NCI-H1436 (cell line): ENCODE results near the gene ERGIC1.

Experiments
- DNase-seq: peaks from one replicate; lab custom pipeline; 2025; lab: John Stamatoyannopoulos, UW

Gene ERGIC1

DNA sequence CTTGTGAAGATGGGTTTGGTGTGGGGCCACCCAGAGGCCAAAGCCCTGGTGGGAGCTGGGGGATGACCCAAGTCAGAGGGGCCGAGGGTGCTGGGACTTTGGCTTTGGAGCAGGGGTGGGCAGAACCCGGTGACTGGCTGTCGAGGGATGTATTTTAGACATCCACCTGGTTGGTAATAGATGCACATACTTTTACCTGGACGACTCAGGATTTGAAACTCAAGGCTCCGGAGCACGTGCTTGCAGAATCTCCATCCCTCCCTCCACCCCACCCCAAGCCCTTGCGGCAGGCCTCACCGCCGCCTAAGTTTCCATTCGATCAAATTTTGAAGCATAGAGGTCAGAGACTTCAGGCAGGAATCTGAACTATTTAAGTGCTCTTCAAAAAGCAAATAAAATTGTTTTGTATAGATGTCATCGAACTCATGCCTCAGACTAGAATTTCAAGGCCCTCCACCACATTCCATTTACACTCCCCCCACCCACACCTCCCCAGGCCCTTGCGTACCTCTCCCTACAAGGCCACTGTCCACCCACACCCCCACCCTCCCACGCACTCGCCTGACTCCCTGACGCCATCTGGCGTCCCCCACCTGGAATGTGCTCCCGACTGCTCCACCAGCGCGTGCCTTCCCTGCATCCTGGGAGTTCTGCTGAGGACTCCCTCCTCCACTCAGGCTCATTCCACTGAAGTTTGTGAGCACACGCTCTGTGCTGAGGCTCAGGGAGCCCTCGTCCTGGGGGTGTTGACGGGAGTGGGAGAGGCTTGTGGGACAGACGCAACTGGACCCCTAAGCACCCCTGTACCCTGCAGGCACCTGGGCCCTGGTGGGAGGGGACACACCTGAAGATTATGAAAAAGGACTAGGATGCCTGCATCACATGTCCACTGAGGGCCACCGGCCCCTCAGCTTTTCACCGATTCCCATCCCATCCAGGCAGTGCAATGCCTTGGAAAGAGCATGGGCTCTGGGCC, 68.7 kb downstream of the ERGIC1 start:
- no peak for DNase-seq

DNA sequence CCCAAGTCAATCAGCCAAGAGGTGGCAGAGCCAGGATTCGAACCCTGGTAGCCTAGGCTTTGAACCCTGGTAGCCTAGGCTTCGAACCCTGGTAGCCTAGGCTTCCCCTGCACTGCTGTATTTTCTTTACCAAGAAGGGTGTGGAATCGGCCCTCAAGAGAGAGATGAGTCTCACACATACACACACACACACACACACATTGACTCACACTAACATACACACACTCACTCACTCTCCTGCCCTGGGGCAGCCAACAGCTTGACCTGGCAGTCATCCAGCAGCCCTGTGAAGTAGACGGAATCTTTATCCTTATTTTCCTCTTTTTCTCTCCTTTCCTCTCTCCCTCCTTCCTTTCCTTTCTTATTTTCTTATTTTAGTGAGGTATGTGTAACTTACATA, 69.7 kb downstream of the ERGIC1 start:
- no peak for DNase-seq

DNA sequence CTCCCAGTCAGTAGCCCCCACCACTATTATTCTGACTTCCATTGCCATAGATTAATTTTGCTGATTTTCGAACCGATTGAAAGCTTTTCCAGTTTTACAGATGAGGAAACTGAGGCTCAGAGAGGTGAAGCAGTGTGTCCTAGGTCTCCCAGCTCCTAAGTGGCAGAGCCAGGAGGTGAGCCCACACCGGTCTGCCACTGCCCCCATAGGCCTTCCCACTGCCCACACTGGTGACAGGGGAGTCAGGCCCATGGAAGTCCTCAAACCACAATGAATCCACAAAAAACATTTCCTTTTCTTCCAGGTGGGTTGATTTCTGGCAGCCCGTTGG, 70.2 kb downstream of the ERGIC1 start:
- no peak for DNase-seq

DNA sequence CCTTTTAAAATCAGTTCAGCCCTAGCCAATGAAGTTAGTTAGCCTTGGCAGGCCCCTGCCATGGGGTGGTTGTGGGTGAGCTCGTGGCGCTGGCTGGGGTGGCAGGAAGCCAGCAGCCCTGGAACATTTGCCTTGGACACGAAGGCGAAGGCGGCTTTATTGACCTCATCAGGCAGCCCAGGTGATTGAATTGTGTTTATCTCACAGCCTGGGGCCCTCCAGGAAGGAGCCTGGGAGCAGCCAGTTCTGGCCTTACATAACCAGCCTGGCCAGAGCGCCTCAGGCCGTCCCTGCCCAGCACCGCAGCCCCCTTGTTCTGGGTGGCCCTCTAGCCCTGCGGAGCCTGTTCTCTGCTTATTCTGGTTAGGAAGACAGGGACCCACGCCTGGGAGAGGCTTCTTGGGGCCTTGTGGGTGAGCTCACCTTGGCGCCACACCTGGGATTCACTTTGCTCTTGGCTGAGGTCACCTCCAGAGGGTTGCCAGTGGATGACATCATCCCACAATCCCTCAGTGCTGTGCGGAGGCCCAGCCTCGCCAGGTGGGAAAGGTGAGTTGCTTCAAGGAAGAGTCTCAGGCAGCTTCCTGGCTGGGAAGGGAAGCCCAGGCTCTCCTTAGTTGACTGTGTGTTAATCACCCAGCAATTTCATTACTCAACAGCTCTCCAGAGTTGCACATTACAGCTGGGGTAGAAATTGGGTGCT, 70.7 kb downstream of the ERGIC1 start:
- no peak for DNase-seq

DNA sequence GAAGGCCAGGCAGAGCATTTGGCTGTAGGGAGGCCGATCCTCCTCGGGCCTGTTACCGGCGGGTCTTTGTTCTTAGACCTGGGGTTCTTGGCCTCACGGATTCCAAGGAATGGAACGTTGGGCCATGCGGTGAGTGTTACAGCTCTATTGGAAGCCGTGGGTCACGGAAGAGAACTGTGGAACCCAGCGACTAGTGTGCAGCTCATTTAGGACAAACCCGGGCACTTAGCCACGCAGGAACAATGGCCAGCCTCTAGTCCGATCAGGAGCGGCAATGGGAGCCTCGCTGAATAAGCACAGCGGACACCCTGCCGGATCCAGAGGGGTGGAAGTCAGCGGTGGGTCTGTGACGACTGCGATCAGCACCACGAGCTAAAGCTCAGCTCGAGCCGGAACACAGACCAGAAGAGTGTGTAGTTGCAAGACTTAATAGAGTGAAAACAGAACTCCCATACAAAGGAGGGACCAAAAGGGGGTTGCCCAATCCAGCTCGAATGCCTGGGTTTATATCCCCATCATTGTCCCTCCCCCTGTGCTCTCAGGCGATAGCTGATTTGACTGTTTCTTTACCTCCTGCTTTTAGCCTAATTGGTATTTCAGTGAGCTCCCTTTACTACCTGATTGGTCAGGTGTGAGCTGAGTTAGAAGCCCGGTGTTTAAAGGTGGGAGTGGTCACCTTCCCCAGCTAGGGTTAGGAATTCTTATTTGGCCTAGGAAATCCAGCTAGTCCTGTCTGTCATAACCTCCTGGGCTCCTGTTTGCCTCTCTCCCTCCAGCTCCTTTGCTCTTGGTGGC, 71.5 kb downstream of the ERGIC1 start:
- DNase-seq, result no peak

DNA sequence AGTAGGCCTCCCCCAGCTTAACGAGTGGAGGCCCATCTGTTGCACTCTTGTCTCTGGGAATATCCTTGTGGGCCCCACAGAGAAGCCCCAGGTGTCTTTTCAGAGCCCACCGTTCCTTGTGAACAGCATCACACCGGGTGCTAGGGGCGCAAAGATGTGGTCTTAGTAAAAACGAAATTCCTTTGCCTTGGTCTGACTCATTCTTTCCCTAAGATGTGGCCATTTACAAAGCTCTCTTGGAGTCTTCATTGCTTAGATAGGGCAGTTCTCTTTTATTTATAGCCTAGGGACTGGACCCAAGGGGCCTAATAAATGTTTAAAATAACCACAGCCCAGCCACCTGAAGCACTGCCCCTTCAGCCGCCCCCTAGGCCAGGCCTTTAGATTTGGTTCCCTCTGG, 72.4 kb downstream of the ERGIC1 start:
- DNase-seq, result no peak

DNA sequence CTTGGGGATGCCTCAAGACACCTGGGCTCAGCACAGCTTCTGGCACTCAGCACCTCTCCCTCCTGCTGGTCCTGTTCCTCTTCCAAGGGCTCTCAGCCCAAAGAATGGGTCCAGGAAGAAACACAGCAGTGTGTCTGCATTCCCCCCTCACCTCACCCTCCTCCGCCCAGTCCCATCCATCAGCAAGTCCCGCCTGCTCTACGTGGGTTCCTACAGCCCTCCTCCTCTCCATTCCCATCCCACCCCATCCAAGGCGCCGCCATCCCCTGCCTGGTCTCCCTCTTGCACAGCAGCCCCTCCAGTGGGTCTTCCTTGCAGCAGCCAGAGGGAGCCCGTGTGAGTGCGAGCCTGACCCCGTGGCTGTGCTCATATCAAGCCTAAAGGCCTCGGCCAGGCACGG, 72.8 kb downstream of the ERGIC1 start:
- DNase-seq, result no peak

DNA sequence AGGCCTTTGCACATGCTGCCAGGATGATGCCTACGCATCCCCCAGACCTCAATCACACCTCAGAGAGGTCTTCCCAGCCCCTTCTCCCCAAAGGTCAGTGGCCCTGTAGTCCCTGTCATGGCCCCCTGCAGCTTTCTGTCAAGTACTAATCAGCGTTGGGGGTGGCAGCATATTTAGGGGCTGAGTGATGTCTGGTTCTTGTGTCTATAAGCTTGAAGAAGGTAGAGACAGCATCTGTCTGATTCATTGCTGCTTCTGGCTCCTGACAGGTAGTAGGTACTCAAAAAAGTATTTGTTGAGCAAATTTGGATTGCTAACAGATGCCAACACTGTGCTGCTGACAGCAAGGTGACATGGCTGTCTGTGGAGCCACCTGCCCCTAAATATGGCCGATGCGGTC, 73.6 kb downstream of the ERGIC1 start:
- no peak for DNase-seq

DNA sequence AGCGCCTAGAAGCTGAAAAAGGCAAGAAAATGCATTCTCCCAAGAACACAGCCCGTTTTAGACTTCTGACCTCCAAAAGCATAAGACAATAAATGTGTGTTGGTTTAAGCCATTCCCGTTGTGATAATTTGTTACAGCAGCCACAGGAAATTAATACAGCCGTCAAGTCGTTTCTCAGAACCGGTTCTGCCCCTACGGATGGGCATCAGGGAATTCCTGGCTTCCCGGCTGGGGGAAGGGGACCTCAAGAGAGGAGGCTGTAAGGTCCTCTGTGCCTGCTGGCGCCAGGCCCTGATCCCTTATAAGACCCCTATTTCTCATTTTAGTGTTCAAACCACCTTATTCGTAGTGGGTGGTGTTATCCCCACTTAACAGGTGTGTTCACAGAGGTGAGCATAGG, 74.6 kb downstream of the ERGIC1 start:
- no peak for DNase-seq

DNA sequence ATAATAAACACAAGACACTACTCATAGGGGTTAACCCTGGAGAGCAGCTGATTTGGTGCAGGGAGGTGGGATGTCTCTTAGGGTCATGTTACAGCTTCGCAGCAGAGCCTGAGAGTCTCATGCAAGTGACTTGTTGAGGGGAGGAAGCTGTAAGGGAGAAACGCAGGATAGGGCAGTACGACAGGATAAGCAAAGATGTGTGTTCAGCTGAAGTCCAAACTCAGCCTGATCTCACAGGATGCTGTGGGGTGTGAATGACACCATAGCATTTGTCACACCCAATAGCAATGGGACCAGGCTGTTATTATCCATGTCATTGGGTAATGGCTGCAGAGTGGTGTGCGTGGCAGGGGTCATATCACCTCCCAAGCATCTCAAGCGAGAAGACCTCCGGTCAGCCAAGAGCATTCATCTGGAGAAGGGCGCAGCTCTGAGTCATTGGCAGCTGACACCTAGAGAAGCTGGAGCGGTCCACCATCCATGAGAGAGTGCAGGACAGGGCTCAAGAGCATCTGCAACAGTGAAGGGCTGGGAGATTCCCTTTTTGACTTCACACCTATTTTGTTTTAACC, 76.0 kb downstream of the ERGIC1 start:
- no peak for DNase-seq

DNA sequence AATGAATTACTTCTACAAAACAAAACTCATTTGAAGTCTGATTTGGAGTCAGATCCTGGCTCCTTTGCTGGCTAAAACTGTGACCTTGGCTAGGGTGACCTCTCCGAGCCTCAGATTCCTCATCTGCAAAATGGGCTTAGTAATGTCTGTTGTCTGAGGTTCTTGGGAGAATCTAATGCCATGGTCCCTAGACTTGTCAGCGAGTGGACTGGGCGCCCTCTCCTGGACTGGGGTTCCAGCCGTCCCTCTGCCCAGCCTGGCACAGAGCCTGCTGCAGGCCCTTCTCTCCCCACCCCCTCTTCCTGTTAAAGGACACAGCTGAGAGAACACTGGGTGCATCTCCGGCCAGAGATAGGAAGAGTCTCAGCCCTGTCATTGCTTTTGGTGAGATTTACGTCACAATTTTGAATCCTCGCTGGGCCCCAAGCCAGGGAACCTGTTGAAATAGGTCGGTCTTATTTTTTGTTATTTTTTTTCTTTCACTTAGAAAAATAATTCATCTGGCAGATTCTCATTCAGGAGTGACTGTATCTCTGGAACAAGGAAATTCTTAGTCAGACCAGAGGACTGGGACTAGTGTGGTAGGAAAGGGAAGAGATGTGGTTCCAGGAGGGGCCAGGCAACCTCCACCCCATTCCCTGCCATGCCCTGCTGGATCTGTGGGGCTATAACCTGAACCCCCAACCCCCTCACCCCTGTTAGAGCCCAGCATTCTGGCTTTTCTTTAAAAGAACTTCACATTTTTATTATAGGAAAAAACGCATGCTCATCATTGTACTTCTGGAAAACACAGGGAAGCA, 77.0 kb downstream of the ERGIC1 start:
- DNase-seq, result no peak

DNA sequence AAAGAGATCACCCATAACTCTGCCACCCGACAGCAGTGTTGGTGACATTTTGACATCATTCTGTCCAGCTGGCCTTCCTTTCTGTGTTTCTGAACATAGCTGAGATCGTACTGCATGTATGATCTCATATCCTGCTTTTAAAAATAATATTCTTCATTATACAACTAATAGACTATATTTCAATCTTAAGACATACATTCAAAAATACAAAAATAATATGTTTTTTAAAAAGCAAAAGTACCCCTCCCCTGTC, 77.5 kb downstream of the ERGIC1 start:
- DNase-seq, result no peak

DNA sequence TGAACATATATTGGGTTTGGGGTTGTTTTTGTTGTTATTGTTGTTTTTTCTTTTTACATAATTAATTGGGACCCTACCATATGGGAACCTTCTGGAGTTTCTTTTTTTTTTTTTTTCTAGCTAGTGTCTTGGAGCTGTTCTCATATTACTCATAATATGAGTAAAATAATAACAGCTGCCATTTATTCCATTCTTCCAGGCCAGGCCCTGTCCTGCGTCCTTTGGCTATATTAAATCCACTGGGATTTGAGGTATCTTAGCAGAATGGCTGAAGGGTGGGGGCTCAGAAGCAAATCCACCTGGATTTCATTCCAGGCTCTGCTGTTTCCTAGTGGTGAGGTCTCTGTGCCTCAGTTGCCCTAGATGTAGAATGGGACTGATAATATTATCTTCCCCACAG, 77.9 kb downstream of the ERGIC1 start:
- no peak for DNase-seq

DNA sequence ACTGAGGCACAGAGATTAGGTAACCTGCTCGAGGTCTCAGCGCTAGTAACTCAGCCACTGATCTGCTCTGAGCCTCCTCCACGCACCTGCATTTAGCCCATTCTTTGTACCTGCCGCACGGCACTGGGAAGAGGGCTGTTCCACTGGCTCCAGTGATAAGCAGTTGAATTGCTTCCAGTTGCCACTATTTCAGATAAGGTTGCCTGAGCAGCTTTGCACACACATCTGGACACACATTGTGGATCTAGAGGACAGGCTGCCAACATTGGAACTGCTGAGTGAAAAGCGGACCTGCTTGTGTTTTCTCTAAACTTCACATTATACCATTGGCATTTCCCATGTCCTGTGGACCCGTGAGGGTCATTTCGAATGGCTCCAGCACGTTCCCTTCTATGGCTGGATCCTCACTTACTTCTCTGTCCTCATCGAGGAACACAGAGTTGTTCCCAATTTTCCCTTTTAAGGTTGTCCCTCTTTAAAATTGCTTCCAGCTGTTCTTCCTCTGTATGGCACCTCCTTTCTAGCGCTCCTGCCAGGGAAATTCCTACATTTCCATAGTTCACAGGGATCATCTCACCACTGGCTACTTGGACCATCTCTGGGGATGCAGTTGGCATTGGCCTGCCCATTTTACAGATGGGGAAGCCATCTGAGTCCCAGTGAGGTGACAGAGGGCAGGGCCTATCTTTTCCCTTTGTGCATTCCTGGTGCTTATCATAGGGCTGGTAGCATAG, 79.2 kb downstream of the ERGIC1 start:
- no peak for DNase-seq

DNA sequence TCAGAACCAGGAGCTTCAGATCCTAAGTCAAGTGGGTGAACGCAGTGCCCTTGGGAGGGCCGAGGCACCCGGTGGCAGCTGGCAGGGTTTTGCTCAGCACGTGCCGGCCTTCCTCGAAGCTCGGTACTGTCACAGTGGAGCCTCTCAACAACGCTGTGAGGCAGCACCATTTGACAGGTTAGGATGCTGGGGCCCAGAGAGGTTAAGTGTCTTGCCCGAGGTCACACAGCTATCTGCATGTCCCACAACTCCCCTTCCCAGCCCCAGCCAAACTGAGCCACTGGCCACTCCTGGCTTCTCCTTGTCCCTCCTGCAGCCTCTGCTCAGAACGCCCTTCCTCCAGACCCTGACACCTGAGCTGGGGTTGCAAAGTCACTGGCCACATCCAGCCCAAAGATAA, 81.5 kb downstream of the ERGIC1 start:
- DNase-seq, result no peak

DNA sequence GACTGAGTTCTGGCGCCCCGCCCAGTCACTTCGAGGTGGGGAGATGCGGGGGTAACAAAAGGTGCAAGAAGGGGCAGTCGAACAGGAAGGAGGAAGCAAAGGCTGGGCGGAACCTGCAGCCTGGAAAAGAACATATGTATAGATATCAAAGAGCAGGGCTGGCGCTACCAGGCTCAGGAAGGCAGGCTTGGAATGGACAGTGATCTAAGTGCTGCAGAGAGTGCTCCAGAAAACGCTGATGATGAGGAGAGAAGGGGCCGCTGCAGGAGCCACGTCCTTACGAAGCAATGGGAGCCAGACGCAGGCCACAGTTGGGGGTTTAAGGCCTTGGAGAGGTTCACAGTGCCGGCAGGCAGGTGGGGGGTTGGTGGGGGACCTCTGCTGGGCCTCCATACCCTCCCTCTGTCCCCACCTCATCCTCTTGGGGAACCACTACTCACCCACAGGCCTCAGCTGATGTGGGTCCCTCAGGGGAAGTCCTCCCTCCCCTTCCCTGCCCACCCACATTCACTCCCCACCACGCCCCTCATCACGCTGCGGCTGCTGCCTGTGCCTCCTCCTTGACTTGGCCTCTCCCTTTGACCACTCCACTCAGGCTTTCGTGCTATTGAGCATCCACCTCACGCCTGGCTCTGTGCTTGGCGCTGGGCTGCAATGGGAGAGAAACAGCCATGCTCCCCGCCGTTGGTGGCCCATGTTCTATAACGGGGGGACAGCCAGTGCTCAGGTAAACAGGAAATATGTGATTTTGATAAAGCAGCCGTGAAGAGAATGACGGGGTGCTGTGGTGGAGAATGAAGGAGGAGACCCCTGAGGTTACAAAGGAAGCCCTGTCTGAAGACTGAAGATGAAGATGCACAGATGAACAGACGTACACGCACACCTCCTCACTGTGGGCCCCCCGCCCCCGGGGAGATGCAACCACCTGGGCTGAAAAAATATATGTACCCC, 84.6 kb downstream of the ERGIC1 start:
- DNase-seq, result no peak

DNA sequence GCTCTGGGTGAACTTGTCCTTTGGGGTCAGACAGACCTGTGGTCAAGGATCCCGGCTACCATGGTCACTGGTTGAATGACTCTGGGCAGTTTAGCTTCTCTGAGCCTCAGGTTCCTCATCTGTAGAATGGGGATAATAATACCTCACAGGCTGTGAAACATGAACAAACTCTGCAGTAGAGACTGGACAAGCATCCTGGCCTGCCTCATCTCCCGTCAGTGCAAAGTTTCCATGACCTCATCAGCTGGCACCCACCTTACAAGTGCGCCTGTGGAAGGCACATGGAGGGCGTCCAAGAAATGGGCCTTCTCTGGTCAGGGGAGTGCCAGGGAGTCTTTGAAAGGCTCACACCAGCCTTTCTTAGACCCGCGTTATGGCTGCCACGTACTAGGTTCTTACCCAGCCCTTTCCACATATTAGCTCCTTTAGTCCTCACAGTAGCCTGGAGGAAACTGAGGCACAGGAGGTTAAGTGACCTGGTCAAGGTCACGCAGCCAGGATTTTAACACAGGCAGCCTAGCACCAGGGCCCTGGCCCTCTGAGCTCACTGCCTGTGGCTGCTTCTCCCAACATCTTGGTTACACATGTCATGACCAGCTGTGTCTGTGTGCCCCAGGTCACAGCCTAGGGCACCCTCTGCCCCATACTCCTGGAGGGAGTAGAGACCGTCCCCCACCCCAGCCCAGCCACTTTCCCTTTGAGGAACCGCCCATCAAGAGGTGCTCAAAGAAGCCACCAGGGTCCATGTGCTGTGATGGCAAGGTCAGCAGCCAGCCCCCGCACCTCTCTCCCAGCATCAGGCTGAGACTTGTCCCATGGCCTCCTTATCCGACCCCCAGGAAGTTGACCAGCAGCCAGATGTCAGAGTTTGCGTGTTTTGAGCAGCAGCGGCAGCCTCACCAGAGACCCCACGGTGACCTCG, 85.7 kb downstream of the ERGIC1 start:
- DNase-seq, result no peak

DNA sequence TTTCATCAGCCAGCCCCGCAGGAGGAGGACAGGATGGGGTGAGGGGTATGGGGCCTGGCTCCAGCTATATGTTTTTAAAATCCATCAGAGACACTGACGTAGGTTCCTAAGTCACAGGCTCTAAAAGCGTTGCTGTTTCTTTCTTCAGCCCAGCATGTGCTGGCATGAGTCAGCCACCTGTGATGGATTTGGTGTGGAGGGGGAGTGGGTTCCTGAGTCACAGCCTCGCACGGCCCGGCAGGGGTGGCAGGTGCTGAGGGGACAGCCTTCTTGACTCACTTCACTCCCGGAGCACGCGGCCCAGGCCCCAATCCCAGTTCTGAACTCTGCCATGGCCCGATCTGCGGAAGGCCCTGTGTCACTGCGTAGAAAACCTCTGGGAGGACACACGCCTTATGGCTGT, 86.4 kb downstream of the ERGIC1 start:
- no peak for DNase-seq

DNA sequence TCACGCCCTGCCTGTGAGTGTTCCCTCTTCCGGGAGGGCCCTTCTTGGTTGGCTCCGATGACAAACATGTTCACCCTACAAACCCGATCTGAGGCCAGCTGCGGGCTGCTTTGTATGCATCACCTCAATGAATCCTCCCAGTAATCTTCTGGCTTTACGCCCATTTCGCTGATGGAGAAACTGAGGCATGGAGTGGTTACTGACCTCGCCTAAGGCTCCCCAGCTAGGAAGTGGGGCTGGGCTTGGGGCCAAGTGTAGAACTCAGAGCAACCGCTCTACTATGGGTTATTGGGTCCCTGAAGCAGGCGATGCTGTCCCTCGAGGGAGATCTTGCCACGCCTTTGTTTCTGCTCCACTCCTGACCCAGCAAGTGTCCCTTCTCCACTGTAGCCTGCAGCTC, 86.9 kb downstream of the ERGIC1 start:
- no peak for DNase-seq
